Activated CD8-positive, alpha-beta T cell treated with anti-CD3 and anti-CD28 coated beads for 36 hours (primary cell): ENCODE results near the gene THAP8. TPM values are rescaled to one million over a fixed set of nuclear protein-coding genes. Genes with fewer than 3 reads are reported as not detected.

Source experiments
- ATAC-seq: fragments of 200-7000 bp; cut with Tn5 transposase; one replicate; pipeline ENCODE4 v1.10.0; 2021; ENCODE audit warnings: mild to moderate bottlenecking, moderate library complexity
- CTCF ChIA-PET: fragments of 350-600 bp; sonication (Branson Sonifier 250); formaldehyde crosslinking; loops from one replicate; lab custom pipeline; 2021; ENCODE audit warnings: antibody characterized with exemption; lab: Charles Lee
- POLR2A ChIA-PET: fragments of 350-600 bp; sonication (Branson Sonifier 250); formaldehyde crosslinking; loops from one replicate; lab custom pipeline; 2021; ENCODE audit warnings: antibody characterized with exemption; lab: Charles Lee
- DNase-seq: peaks from one replicate; pipeline ENCODE4 v3.0.0-alpha.2; 2020
- H3K27ac Mint-ChIP-seq: one replicate; pipeline ENCODE4 v1.8.0; 2021; ENCODE audit warnings: mild to moderate bottlenecking, mixed read lengths
- H3K27me3 Mint-ChIP-seq: one replicate; pipeline ENCODE4 v1.8.0; 2021; ENCODE audit warnings: mixed read lengths
- H3K36me3 Mint-ChIP-seq: one replicate; pipeline ENCODE4 v1.8.0; 2021; ENCODE audit warnings: low read depth, mixed read lengths
- H3K4me1 Mint-ChIP-seq: one replicate; pipeline ENCODE4 v1.8.0; 2021; ENCODE audit warnings: low read depth, mixed read lengths
- H3K4me3 Mint-ChIP-seq: one replicate; pipeline ENCODE4 v1.8.0; 2021; ENCODE audit warnings: mild to moderate bottlenecking, moderate library complexity, mixed read lengths
- H3K9me3 Mint-ChIP-seq: one replicate; pipeline ENCODE4 v1.8.0; 2021; ENCODE audit warnings: mixed read lengths
- intact Hi-C: fragments of 100-400 bp; cut with micrococcal nuclease; formaldehyde crosslinking; loops from one replicate; pipeline ENCODE4 v1.10.0; 2022
- total RNA-seq, 2 experiments: library from RNA; stranded (reverse); gene quantifications; one replicate each; pipeline ENCODE4 v1.2.3, GENCODE V29; 2021
- TF ChIP-seq, protein P1 (sequence below): fragments of 200-600 bp; IDR thresholded peaks from one replicate; pipeline ENCODE4 v1.8.0; 2022; ENCODE audit warnings: antibody characterized with exemption, mild to moderate bottlenecking

The THAP8 gene
- total RNA-seq, 2 experiments from 2014 or later: 3.4 to 3.7 TPM

DNA sequence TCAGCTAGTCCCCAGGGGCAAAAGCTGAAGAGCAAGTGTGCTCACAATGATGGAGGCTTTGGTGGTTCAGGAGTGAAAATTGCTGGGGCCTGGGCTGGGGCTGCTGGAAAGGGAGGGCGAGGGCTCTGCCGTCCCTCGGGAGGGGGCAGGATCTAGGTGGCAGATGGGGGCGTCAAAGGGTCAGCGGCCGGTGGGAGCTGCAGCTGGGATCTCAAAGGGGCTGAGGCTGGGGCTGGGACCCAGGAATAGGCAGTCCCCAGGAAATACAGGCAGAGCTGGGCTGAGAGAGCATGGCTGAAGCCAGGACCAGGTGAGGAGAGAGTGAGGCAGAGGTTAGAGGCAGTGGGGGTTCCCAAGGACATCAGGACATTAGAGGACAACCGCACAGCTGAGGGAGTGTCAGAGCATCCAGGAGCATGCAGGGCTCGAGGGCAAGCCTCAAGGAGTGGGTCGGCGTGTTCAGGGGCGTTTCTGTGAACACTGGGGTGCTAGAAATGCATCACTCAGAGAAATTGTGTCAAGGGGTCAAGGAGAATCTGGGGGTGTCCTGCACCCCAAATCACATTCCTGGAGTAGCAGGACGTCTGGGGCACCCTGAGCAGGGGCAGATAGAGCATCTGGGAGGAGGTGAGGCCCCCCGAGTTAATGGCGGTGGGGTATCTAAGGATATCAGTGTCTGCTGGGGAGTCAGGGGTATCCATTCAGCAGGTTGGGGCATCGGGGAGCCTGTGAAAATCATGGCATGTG, 44.3 kb downstream of the THAP8 start:
- H3K27me3 Mint-ChIP-seq: no peaks in the 10 kb centered on the region
- peaks cover 7% of the 10 kb centered on the region for H3K36me3 Mint-ChIP-seq
- CTCF ChIA-PET: interaction anchor here (1.5 kb wide), 1 partner anchor 9 kb away, joined by 5 read pairs; no protein-coding TSS in a partner anchor
- ATAC-seq (no peak), DNase-seq (no peak)
- no peak overlapping the region for H3K27ac Mint-ChIP-seq
- peak overlapping the region; percentile 11 for H3K4me3 Mint-ChIP-seq
- intact Hi-C loops: no loop called here
- TF ChIP-seq, protein P1, sequence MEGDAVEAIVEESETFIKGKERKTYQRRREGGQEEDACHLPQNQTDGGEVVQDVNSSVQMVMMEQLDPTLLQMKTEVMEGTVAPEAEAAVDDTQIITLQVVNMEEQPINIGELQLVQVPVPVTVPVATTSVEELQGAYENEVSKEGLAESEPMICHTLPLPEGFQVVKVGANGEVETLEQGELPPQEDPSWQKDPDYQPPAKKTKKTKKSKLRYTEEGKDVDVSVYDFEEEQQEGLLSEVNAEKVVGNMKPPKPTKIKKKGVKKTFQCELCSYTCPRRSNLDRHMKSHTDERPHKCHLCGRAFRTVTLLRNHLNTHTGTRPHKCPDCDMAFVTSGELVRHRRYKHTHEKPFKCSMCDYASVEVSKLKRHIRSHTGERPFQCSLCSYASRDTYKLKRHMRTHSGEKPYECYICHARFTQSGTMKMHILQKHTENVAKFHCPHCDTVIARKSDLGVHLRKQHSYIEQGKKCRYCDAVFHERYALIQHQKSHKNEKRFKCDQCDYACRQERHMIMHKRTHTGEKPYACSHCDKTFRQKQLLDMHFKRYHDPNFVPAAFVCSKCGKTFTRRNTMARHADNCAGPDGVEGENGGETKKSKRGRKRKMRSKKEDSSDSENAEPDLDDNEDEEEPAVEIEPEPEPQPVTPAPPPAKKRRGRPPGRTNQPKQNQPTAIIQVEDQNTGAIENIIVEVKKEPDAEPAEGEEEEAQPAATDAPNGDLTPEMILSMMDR: no peak
- POLR2A ChIA-PET: interaction anchor here (0.7 kb wide), 1 partner anchor 10 kb away, joined by 3 read pairs; no protein-coding TSS in a partner anchor
- peaks cover 21% of the 10 kb centered on the region for H3K4me1 Mint-ChIP-seq
- no peaks in the 10 kb centered on the region for H3K9me3 Mint-ChIP-seq

DNA sequence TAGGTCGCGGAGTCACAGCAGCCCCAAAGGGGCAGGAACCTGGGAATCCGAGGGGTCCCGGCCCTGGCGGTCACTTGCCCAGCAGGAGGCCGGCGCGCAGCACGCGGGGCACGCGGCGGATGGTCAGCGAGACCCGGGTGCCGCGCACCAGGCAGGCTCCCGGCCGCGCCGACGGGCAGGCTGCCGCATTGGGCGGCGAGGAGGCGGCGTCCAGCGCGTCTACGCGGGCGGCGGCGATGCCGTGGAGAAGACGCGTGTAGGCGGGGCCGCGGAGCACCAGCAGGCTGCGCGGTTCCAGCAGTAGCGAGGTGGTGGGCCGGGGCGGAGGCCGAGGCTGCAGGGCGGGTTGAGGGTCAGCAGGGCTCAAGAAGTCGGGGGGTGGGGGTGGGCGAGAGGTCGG, 44.9 kb downstream of the THAP8 start:
- ChIA-PET CTCF (interaction anchor here (1.5 kb wide), 1 partner anchor 9 kb away, joined by 5 read pairs; no protein-coding TSS in a partner anchor), POLR2A (interaction anchor here (0.7 kb wide), 1 partner anchor 11 kb away, joined by 3 read pairs; no protein-coding TSS in a partner anchor)
- TF ChIP-seq, protein P1: no peak
- peaks cover 18% of the 10 kb centered on the region for H3K4me1 Mint-ChIP-seq
- H3K27ac Mint-ChIP-seq: no peak overlapping the region
- ATAC-seq (peak; percentile 18), DNase-seq (peak; percentile 64)
- peak overlapping the region; percentile 11 for H3K4me3 Mint-ChIP-seq
- H3K27me3 Mint-ChIP-seq: no peaks in the 10 kb centered on the region
- intact Hi-C loops: no loop called here
- no peaks in the 10 kb centered on the region for H3K9me3 Mint-ChIP-seq
- H3K36me3 Mint-ChIP-seq: peaks cover 7% of the 10 kb centered on the region

DNA sequence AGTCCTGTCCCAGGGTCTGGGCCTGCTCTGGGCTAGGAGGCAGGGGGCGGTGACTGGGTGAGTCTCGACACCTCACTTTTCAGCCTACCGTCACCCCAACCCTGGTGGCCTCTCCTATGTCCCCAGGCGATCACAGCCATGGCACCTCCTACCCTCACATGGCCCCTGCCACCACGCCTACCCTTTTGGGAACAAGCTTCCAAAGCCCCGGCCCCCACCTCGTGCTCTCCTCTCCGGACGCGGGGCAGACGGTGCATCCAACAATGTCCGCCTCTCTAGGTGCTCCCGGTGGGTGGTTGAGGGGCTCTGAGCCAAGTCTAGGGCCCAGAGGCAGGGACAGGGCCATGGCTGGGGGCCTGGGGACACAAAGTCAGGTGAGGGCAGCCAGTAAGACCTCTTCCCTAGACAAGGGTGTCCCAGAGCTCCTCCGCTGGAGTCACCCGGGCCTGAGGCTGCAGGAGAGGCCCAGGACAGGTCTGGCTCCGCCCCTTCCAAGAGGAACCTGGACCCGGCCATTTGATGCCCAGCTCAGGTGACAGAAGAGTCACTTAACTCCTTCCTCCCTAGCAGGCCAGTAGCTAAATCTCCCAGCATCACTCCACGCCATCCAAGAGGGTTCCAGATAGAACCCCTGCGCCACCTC, 45.6 kb downstream of the THAP8 start, which contains the start of gene SYNE4:
Gene SYNE4, minus strand, starts transcription at position 478 of the 643 bp plus-strand sequence. Its CDS starts 132 bp downstream, at position 346.
- CTCF ChIA-PET: no interaction called here

DNA sequence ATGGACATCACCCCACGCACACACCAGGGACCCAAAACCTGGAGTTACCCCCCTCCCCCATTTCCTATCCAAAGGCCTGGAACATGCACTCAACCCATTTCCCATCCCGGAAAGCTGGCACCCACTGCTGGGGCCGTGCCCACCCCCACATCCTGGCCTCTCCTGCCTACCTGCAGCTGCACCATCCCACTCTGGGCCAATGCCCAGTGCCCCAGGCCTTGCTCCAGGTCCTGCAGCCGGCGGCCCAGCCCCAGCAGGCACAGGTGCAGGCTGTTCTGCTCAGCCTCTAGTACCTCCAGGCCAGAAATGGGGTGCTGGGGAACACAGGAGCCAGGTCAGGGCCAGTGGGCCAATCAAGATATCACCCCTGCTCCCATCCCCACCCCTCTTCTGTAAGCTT, 47.1 kb downstream of the THAP8 start:
- POLR2A ChIA-PET: interaction anchor here (0.6 to 1.0 kb wide), 2 partner anchors 12 to 107 kb away, joined by 3 to 4 read pairs; partner anchors contain the start of genes POLR2I and SDHAF1
- no peak overlapping the region for H3K4me3 Mint-ChIP-seq
- CTCF ChIA-PET: no interaction called here
- intact Hi-C loops: no loop called here
- ATAC-seq: no peak
- H3K4me1 Mint-ChIP-seq: peaks cover 12% of the 10 kb centered on the region
- H3K27ac Mint-ChIP-seq: no peak overlapping the region
- TF ChIP-seq, protein P1: no peak
- no peaks in the 10 kb centered on the region for H3K9me3 Mint-ChIP-seq
- H3K36me3 Mint-ChIP-seq: peaks cover 11% of the 10 kb centered on the region
- DNase-seq: no peak
- no peaks in the 10 kb centered on the region for H3K27me3 Mint-ChIP-seq

More for the DNA sequence above, 45.6 kb downstream of the THAP8 start, which contains the start of gene SYNE4:
- intact Hi-C loops: no loop called here
- Mint-ChIP-seq H3K4me3 (peak within 1 kb of the TSS; percentile 47), H3K27ac (peak within 1 kb of the TSS; percentile 38), H3K4me1 (peaks cover 16% of the 10 kb centered on the region), H3K9me3 (no peaks in the 10 kb centered on the region), H3K36me3 (peaks cover 7% of the 10 kb centered on the region), H3K27me3 (no peaks in the 10 kb centered on the region)
- TF ChIP-seq, protein P1: no peak
- POLR2A ChIA-PET: interaction anchor here (0.6 to 1.0 kb wide), 2 partner anchors 11 to 532 kb away, joined by 3 read pairs; no protein-coding TSS in a partner anchor
- ATAC-seq: no peak
- no peak for DNase-seq
